ENCODE results near the gene DENND4A. TPM values are rescaled to one million over a fixed set of nuclear protein-coding genes. Genes with fewer than 3 reads are reported as not detected.

Gene DENND4A
- total RNA-seq, 4 donors from 2014 or later = 17.7 to 34.3 (median 25.4) TPM

- Histone ChIP-seq H3K4me1 (peaks cover 5 to 22% (median 14%) of the 10 kb centered on the region in 4 donors), H3K36me3 (no peaks in the 10 kb centered on the region), H3K27me3 (no peaks in the 10 kb centered on the region), H3K9me3 (no peaks in the 10 kb centered on the region), H3K4me3 (peak overlapping the region in 2 of 4 donors; percentile 9 to 39), H3K27ac (replicated peaks in 1 of 4) (no peak overlapping the region)
- no peak for DNase-seq (ENCODE audit: extremely low spot score)
- TF ChIP-seq CTCF (IDR thresholded peaks at IDR 0.05) = peak; percentile 73 to 81 (median 74)
- TF ChIP-seq POLR2AphosphoS5 (IDR thresholded peaks at IDR 0.05) = no peak
- no peak for TF ChIP-seq EP300 (IDR thresholded peaks at IDR 0.05)
- intact Hi-C loops (cut with DNase I) = loop anchor here (5.0 kb wide), 1 partner anchor 219 kb away; no protein-coding TSS in a partner anchor
- 0% methylated on average over 3 of the region's 3 CpGs for WGBS
Measured at GRCh38 chr15:65638681-65639089, 153.4 kb downstream of the DENND4A start.

- intact Hi-C loops (cut with DNase I) = loop anchor here (5.0 kb wide), 1 partner anchor 219 kb away; no protein-coding TSS in a partner anchor
Measured at GRCh38 chr15:65638109-65638508, 154.0 kb downstream of the DENND4A start.

GRCh38 chr15:65634356-65634755 is 157.7 kb downstream of the DENND4A start:
- Histone ChIP-seq H3K4me3 (no peak overlapping the region), H3K27me3 (no peaks in the 10 kb centered on the region), H3K27ac (replicated peaks in 1 of 4) (no peak overlapping the region), H3K9me3 (no peaks in the 10 kb centered on the region), H3K36me3 (no peaks in the 10 kb centered on the region), H3K4me1 (peaks cover 4 to 12% (median 6%) of the 10 kb centered on the region in 4 donors)
- WGBS = 90% methylated on average over 1 of the region's 1 CpG
- intact Hi-C loops (cut with DNase I) = no loop called here
- no peak for TF ChIP-seq POLR2AphosphoS5 (IDR thresholded peaks at IDR 0.05)
- TF ChIP-seq EP300 (IDR thresholded peaks at IDR 0.05) = no peak
- TF ChIP-seq CTCF (IDR thresholded peaks at IDR 0.05) = no peak
- no peak for TF ChIP-seq POLR2A (IDR thresholded peaks at IDR 0.05; ENCODE audit: low read depth)
- no peak for DNase-seq (ENCODE audit: extremely low spot score)

More at GRCh38 chr15:65638109-65638508, 154.0 kb downstream of the DENND4A start:
- no peak for DNase-seq (ENCODE audit: extremely low spot score)
- TF ChIP-seq POLR2AphosphoS5 (IDR thresholded peaks at IDR 0.05) (no peak), POLR2A (IDR thresholded peaks at IDR 0.05; ENCODE audit: low read depth) (no peak), CTCF (IDR thresholded peaks at IDR 0.05) (no peak), EP300 (IDR thresholded peaks at IDR 0.05) (no peak)
- Histone ChIP-seq H3K9me3 (no peaks in the 10 kb centered on the region), H3K36me3 (no peaks in the 10 kb centered on the region), H3K27ac (replicated peaks in 1 of 4) (no peak overlapping the region), H3K4me1 (peaks cover 5 to 22% (median 14%) of the 10 kb centered on the region in 4 donors), H3K27me3 (no peaks in the 10 kb centered on the region), H3K4me3 (no peak overlapping the region)
- WGBS = 90% methylated on average over 5 of the region's 5 CpGs

- Histone ChIP-seq H3K27me3 (no peaks in the 10 kb centered on the region), H3K27ac (replicated peaks in 1 of 4) (no peak overlapping the region), H3K4me1 (peaks cover under 1 to 7% (median 5%) of the 10 kb centered on the region in 4 donors), H3K36me3 (no peaks in the 10 kb centered on the region), H3K9me3 (no peaks in the 10 kb centered on the region), H3K4me3 (no peak overlapping the region)
- DNase-seq (ENCODE audit: extremely low spot score) = no peak
- WGBS = 77% methylated on average over 2 of the region's 2 CpGs
- intact Hi-C loops (cut with DNase I) = no loop called here
- no peak for TF ChIP-seq EP300 (IDR thresholded peaks at IDR 0.05)
- no peak for TF ChIP-seq CTCF (IDR thresholded peaks at IDR 0.05)
- no peak for TF ChIP-seq POLR2AphosphoS5 (IDR thresholded peaks at IDR 0.05)
- TF ChIP-seq POLR2A (IDR thresholded peaks at IDR 0.05; ENCODE audit: low read depth) = no peak
Measured at GRCh38 chr15:65633752-65634151, 158.3 kb downstream of the DENND4A start.
